OCI-M2 (cell line): ENCODE data around the gene PHC2.

Experiments
- DNase-seq: peaks from one replicate; lab custom pipeline; 2025; ENCODE audit not compliant: unreplicated experiment; lab: John Stamatoyannopoulos, UW

PHC2 gene

DNA sequence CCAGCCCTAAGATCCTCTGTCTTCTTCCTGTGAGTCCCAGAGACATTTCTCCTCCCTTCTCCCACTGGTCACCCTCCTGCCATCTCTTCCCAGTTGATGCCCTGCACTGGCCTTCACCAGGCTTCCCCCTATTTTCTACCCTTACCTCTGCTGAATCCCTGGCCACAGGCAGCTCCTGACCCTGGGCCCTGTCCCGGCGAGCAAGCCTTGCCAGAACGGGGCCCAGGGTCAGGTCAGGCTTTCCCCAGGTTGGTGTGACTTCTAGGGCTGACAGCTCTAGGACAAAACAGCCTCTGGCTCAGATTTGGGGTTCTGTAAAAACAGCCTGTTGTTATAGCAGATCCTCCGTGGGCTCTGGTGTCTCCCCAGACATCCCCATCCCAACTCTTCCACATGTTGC is 57.3 kb downstream of the PHC2 start:
- DNase-seq: no peak

- no peak for DNase-seq
Observed at GRCh38 chr1:33372677-33373076, 58.2 kb downstream of the PHC2 start.

GRCh38 chr1:33372162-33372561 is 58.7 kb downstream of the PHC2 start:
- DNase-seq: no peak

DNA sequence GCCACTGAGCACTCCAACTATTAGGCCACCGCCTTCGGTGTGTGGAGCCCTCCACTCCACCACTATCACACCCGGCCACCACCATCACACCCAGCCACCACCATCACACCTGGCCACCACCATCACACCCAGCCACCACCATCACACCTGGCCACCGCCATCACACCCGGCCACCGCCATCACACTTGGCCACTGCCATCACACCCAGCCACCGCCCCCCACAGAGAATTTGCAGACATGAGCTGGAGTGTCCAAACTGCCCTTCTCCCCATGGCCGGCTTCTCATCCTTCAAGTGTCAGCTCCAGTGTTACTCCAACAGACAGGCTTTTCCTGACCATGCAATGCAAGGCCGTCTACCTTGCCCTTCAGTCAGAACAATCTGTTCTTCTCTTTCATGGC is 59.6 kb downstream of the PHC2 start:
- no peak for DNase-seq

GRCh38 chr1:33370827-33371226 is 60.1 kb downstream of the PHC2 start:
- DNase-seq: no peak

DNA sequence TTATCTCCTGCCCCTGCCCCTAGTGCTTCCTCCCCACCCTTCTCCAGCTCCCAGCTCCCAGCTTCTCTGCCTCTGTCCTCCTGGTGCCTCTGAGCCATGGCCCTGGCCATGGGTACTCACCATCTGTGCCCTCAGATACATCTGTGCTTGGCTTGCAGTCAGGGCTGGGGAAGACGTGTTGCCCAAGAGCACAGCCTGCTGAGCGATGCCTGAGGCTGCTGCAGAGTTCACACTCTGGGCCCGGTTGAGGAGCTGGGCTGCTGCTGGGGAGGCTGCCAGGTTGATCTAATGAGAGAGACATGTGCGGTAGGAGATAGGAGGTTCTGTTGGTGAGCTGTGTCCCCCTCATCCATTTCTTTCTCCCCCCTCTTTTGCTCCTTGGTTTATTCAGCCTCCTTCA is 60.6 kb downstream of the PHC2 start:
- DNase-seq: no peak

GRCh38 chr1:33369764-33370163 is 61.1 kb downstream of the PHC2 start:
- DNase-seq: no peak

DNA sequence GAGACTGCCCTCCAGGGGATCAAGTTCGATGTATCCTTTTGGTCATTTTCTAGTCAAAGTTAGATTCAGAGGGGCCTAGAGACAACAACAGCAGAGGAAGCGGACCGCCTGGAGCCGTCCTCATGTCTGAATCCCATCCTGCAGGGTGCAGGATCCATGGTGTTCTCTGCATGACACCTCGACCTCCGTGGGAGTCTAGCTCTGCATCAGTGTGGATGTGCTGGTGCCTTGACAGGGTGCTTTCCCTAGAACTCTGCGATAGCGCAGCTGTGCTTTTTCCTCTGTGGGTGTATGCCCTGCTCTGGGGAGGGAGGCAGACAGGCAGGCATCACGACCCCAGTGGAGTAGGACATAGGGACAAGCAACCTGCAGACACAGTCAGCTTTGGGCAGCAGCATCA is 61.8 kb downstream of the PHC2 start:
- no peak for DNase-seq

GRCh38 chr1:33368431-33368830 is 62.5 kb downstream of the PHC2 start:
- no peak for DNase-seq

- DNase-seq: no peak
Observed at GRCh38 chr1:33367485-33368405, 63.1 kb downstream of the PHC2 start.

DNA sequence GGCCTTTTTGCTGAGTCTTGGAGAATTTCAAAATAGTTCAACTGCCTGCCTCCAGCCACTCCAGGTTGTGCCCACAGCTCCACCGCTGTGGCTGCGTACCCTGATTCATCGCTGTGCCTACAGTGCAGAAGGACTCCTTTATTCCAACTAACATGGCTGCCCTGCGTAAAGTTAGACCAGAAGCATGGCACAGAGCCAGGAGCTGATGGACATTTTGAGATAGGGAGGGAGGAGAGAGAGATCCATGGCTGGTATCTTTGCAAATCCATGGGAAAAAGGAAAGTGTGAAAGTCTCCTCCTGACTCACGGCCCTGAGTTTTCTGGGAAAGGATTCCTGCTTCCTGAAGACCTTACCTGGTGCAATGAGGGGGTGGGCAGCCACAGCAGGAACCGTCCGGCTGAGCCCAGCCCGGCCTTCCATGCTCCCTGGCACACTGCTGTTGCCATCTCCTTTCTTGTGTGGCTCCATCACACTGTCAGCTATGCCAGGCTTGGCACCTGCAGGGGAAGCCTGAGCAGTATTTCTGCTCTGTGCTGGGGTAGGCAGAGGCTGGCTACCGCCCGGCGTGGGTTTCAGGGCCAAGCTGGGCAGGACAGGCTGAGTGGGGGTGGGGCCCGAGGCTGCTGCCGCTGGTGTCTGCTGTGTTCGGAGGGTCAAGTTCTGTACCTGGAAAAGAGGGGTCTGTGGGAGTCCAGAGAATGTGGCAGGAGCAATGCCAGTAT is 64.0 kb downstream of the PHC2 start:
- DNase-seq: no peak

- DNase-seq: no peak
Observed at GRCh38 chr1:33365560-33365997, 65.3 kb downstream of the PHC2 start.

DNA sequence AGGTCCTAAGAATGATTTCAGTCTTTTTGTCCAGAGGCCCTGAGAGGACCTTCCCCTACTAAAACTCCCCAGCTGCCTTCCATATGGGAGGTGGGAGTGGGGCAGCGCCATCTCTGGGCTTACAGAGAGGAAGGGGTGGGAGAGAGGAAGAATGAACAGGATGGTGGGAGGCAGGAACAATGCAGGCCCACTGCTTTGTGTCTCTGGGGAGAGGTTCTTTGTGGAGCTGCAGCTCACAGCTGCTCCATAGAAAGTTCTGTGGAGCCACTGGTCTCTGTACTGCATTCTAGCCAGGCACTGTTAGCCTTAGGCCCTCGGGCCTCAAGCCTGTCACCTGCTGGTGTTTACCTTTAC is 66.4 kb downstream of the PHC2 start:
- no peak for DNase-seq

DNA sequence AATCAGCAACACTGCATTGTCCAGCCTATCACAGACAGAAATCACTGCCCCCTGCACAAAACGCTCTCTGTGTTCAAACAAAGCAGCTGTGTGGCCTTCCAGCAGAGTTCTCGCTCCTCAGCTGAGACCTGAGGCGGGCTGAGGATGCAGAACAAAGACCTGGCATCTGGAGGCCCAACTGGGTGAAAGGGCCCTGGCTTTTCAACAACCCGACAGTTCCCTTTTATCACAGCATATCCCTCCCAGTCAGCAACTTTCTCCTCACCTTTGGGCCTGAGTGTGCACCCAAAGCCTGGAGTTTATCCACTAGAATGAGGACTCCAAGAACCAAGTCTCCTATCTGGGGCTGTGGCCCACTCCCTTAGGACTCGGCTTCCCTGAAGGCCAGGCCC is 67.4 kb downstream of the PHC2 start:
- no peak for DNase-seq

- no peak for DNase-seq
Observed at GRCh38 chr1:33363021-33363420, 67.9 kb downstream of the PHC2 start.

DNA sequence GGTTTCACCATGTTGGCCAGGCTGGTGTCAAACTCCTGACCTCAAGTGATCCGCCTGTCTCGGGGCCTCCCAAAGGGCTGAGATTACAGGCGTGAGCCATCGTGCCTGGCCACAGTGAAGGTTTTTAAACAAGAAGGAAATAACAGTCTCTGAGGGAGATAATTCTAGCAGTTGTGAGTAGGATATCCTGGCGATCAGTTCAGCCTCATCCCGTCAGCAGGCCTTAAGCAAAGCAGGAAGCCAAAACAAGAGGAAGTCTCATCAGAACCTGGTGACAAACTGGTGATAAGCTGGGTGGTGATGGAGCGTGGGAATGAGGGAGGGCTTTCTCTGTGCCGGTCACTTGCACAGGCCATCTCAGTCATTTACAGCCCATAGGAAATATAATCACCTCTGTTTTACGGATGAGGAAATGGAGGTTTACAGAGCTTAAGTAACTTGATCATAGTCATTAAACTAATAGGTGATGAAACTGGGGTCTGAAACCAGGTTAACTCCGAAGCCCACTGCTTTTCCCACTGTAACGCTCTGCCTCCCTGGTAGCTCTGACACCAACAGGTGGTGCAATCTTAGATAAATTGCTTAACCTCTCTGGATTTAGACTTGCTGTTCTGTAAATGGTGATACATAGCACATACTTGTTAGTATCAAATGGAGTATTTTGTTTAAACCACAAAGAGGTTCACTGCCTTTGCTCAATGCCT is 69.2 kb downstream of the PHC2 start:
- DNase-seq: peak; percentile 38

DNA sequence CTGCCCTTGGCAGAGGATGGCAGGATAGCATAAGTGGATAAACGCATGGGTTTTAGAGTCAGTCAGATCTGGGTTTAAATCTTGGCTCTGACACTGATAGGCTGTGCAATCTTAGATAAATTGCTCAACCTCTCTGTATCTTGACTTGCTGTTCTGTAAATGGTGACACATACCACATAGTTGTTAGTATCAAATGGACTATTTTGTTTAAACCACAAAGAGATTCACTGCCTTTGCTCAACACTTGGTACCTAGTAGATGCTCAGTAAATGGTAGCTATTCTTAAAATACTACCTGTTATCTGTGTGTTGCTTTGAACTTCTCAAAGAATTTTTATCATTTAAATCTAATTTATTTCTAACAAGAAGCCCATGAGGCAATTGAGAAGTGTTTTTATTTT is 70.5 kb downstream of the PHC2 start:
- DNase-seq: no peak

- no peak for DNase-seq
Observed at GRCh38 chr1:33359931-33360330, 71.0 kb downstream of the PHC2 start.

DNA sequence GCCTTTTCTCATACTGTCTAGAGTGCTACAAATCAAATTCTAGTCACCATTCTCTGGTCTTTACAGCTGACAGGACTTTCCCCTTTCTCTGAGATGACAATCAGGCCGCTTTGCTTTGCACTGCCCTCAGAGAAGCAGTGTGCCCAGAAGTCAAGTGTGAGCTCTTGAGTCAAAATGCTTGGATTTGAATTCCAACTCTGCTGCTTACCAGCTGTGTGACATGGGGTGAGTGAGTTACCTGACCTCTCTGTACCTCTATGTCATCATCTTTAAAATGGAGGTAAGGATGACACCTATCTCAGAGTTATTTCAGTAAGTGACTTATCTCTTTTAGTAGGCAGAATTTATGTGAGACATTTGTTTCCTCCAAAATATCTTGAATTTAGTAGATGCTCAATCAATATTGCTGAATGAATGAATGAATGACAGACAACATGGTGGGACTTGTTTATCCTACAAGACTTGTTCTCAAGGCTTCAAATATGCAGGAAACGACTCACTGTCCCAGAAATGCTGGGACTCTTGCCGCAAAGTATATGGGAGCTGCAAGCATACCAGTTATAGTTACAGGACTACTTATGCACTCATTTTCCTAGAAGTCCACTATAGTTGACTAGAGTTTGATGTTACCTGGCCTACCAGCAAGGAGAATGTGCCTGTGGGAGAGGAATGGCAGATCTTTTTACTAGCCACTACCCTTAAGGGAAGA is 71.9 kb downstream of the PHC2 start:
- DNase-seq: no peak

GRCh38 chr1:33358114-33358794 is 72.6 kb downstream of the PHC2 start:
- DNase-seq: no peak

- no peak for DNase-seq
Observed at GRCh38 chr1:33357099-33357498, 73.8 kb downstream of the PHC2 start.
